GM18505 (cell line): ENCODE results near the gene EIF1.
"Not testable (repeated sequence)": the region's sequence is repeated elsewhere in the genome, so short reads cannot be mapped to it uniquely, and the experiment has no call there.

Source experiments
- ATAC-seq: cut with Tn5 transposase; IDR thresholded peaks from one replicate; pipeline ENCODE4 v1.9.1; 2021; ENCODE audit not compliant: unreplicated experiment
- POLR2A ChIP-seq: IDR thresholded peaks from 4 replicates; pipeline ENCODE4 v1.6.1; 2011; ENCODE audit warnings: borderline replicate concordance; ENCODE audit not compliant: insufficient read depth, insufficient read length; ENCODE audit errors: extremely low read depth

EIF1 gene

DNA sequence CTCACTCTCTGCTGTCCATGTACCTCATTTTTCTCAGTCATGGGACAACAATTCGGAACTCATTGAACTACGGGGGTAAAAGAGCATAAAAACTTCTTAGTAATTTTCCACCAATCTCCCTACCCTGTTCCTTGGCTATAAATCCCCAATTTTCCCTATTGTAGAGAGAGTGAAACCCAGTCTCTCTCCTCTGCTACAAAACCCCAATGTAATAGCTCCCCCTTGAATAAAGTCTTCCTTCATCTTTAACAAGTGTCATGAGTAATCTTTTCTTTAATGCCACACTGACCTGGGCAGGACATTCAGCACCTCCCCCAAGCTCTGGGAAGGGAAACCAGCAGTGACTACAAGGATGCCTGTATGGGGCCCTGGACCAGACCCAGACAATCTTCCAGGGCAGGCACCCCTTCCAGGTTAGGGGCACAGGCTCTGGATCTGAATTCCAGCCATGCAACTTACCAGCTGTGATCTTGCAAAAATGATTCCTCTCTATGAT is 10.2 kb upstream of the EIF1 start:
- peak; percentile 63 for TF ChIP-seq POLR2A
- peak; percentile 23 for ATAC-seq

DNA sequence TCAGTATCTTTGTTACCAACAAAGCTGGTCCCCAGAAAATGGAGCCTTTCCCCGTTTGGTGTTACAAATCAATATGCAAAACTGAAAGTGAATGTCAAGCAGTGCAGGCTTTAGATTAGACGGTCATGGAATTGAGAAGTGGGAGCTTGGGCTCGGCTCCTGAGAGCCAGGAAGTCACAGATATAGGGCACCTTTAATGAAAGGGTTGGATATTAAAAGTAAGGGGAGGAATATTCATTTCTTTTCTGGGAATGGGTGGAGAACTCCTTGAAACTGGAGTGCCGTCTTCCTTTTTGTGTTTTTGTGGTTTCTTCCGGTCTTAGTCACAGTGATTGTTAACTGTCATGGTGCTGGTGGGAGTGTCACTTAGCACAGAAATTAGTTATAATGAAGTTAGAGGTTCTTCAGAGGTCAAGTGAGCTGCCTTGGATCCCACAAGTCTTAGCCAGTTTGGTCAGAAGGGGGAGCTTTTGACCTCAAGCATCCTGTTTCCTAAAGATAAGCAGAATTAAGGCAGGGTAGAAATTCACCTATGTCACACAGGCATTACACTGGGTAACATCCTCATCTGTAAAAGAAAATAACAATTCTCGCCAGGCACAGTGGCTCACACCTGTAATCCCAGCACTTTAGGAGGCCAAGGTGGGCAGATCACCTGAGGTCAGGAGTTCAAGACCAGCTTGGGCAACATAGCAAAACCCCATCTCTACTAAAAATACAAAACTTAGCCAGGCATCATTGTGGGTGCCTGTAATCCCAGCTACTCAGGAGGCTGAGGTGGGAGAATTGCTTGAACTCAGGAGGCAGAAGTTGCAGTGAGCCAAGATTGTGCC is 9.6 kb upstream of the EIF1 start:
- no peak for TF ChIP-seq POLR2A
- ATAC-seq, result peak; percentile 64

GRCh38 chr17:41679740-41680425 is 8.8 kb upstream of the EIF1 start:
- ATAC-seq, result no peak
- TF ChIP-seq POLR2A, result no peak

DNA sequence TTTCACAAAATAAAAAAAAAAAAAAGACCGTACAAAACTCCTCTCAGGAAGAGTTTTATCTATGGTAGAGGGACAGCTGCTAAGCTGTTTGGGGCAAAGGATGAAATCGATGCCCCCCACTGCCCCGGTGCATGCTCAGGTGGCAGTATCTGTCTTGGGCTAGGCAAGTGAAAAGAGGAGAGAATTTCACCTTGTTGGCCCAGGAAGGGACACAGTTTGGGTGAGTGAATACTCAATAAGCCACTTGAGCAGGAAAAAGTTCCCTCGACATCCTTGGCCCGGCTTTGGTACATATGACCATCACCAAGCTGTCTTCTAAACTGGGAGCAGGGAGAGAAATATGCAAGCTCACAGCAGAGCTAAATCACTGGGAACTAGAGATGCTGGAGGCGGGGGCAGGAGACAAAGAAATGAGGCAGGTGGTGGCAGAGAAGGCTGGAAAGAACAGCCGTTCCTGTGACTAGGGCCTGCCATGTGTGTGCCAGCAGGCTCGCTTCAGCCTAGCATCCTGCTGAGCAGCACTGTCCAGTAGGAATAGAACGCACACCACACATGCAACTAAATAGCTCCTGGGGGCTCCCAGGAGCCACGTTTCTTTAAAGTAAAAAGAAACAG is 8.2 kb upstream of the EIF1 start:
- no peak for ATAC-seq
- no peak for TF ChIP-seq POLR2A

DNA sequence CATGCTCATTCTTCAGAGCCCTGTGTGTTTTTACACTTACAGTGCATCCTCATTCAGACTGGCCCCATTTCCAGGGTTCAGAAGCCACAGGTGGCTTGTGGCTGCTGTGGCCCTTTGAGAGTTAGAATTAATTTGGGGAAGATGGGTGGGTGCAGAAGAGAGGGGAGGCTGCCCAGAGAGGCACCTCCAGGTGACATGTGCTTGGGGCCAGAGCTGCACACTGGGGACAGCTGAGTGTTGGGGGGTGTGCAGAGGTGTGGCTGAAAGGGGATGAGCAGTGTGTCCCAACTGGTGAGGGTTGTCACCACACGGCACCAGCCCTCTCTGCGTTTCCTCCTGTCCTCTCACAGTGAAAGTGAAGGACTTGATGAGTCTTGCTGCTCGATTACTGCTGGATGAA is 6.9 kb upstream of the EIF1 start:
- ATAC-seq, result no peak
- no peak for TF ChIP-seq POLR2A

DNA sequence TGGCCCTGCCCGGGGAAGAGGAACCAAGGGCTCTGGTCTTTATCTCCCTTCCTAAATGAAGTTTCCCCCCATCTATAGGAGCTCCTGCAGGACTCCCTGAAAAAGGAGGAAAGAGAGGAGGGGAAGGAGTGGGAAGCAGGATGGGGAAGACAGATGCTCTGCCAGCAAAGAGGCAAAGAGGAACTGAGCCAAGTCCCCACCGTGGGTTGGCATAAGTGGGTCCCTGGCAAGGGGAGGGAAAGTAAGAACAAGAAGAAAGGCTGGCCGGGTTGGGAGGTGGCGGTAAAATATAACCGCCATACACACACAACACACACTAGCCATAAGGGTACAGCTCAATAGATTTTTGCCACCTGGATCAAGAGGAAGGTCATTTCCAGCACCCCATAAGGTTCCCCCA is 6.1 kb upstream of the EIF1 start:
- no peak for TF ChIP-seq POLR2A

DNA sequence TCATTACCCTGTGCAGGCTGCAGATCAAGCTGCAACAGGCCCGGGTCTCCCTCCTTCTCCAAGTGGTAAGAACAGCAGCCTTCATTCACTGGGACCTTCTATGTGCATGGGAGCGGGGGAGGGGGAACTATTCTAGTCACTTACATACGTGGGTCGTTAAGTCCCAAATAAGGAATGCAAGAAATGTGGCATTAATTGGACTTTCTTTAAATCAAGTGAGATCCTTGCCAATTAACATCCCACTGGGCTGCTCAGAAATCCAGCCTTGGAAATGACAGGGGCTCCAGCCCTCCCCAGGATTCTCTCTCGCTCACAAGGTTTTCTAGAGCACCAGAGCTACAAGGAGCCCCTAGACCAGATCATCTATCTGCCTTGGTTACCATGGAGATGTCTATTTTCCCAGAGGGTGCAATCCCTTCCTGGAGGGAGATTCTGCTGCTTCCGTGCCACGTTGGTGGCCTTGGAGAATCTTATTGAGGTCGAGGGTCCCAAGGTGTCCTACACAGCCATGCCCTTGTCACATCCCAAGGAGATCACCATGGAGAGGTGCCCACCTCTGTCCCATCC is 5.2 kb upstream of the EIF1 start:
- no peak for ATAC-seq
- no peak for TF ChIP-seq POLR2A

More for the DNA sequence above, 6.1 kb upstream of the EIF1 start:
- ATAC-seq, result no peak

DNA sequence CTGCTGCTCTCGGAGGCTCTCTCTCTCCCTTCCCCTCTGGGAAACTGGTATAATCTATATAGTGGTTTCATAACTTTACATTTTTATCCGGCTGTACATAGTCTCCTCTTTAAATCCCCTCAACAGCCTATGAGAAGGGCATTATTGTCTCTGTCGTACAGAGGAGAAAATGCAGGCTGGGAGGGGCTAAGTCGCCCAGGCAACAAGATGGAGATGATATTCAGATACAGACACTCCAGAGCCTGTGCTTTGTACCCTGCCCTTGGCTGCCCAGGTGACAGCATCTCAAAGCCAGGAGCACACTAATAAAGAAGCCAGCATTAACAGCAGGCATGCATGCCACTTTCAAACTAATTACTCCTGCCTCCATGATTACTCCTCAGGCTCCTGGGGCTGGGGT is 4.7 kb upstream of the EIF1 start:
- ATAC-seq, result no peak
- no peak for TF ChIP-seq POLR2A

GRCh38 chr17:41685753-41686152 is 2.9 kb upstream of the EIF1 start:
- not testable (repeated sequence) for ATAC-seq

GRCh38 chr17:41686281-41686680 is 2.4 kb upstream of the EIF1 start:
- ATAC-seq, result no peak
- TF ChIP-seq POLR2A, result no peak

- ATAC-seq, result no peak
- no peak for TF ChIP-seq POLR2A
These were observed 651 bp upstream of the EIF1 start for GRCh38 chr17:41687828-41688640.

- ATAC-seq, result no peak
- TF ChIP-seq POLR2A, result no peak
These were observed 1.0 kb downstream of the EIF1 start for GRCh38 chr17:41689497-41690299.
